NK-92 (cell line): Measurements from ENCODE around the gene SIGLEC14.
"Not testable (repeated sequence)": the region's sequence is repeated elsewhere in the genome, so short reads cannot be mapped to it uniquely, and the experiment has no call there.

Source experiments
- DNase-seq: peaks from one replicate; lab custom pipeline; 2025; ENCODE audit not compliant: unreplicated experiment; lab: John Stamatoyannopoulos, UW

The SIGLEC14 gene

GRCh38 chr19:51675911-51676565 lies 29.4 kb upstream of the SIGLEC14 start:
- DNase-seq = not testable (repeated sequence)

DNA sequence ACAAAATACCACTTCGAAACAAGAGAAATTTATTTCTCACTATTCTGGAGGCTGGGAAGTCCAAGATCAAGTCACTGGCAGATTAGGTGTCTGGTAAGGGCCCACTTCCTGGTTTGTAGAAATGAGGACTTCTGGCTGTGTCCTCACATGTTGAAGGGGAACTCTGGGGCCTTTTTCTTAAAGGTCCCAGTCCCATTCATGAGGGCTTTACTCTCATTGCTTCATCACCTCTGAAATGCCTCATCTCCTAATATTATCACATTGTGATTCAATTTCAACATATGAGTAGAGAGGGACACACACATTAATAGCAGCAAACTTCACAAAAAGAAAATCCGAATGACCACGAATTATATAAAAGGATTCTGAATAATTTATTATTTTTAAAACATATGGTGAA lies 21.6 kb upstream of the SIGLEC14 start:
- no peak for DNase-seq

GRCh38 chr19:51664997-51665396 lies 18.4 kb upstream of the SIGLEC14 start:
- no peak for DNase-seq

DNA sequence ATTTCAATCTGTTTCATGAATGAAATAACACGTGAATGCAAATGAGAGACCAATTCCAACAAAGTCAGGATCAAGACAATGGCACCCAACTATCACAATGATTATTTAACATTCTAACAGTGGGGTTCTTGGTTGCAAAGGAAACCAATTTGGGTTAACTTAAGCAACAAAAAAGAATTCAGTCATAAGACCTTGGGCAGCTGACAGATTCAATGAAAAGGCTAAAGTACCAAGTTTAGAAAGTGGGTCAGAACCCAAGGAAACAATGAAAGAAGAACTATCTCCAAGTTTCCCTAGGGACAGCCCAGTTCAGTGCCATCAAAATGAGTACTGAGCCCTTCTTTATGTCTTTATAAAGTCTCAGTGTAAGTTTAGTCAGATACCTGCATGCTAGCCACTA lies 17.5 kb upstream of the SIGLEC14 start:
- DNase-seq = no peak

GRCh38 chr19:51663650-51664049 lies 17.0 kb upstream of the SIGLEC14 start:
- no peak for DNase-seq

DNA sequence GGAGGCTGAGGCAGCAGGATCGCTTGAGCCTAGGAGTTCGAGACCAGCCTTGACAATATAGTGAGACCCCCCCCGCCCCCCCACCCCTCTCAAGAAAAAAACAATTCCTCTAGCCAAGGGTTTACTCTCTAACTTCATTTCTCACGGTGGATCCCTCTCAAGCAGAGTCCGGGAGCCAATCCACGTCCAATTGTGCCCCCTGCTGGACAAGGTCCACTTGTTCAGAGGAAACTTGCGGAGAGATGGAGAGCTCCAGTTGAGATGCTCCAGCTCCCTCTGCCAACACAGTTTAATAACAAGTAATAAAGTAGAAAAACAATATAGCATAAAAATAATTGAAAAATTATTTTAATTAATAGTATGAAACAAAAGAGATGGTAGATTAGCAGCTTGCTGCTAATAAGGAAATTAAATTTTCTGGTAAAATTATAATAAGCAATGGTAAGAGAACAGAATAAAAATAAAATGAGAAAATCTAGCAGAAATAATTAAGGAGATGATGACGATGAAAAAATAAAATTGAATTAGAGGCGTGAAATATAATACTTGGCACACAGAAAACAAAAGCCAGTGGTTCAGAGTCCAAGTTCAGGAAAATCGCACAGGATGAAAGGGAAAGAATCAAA lies 14.5 kb upstream of the SIGLEC14 start:
- no peak for DNase-seq

- DNase-seq = no peak
These were observed 8.2 kb upstream of the SIGLEC14 start for GRCh38 chr19:51654783-51655182.

- no peak for DNase-seq
These were observed 6.5 kb upstream of the SIGLEC14 start for GRCh38 chr19:51653162-51653561.

DNA sequence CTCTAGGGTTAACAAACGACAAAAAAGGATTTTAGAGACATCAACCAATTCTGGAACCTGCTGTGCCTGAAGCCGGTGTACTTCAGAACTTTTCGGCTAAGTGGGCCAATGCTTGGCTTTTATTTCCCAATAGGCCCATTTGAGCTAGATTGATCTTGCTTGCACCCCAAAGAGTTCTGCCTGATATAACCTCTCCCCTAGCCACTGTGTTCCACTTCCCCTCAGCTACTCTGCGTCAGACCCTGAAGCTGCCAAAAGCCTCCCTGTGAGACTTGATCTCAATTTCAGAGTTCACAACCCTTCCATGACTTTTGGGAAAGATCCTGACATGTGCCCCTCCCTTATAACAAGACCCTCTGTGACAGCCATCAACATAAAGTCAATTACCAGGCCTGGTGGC lies 5.6 kb upstream of the SIGLEC14 start:
- DNase-seq = no peak

DNA sequence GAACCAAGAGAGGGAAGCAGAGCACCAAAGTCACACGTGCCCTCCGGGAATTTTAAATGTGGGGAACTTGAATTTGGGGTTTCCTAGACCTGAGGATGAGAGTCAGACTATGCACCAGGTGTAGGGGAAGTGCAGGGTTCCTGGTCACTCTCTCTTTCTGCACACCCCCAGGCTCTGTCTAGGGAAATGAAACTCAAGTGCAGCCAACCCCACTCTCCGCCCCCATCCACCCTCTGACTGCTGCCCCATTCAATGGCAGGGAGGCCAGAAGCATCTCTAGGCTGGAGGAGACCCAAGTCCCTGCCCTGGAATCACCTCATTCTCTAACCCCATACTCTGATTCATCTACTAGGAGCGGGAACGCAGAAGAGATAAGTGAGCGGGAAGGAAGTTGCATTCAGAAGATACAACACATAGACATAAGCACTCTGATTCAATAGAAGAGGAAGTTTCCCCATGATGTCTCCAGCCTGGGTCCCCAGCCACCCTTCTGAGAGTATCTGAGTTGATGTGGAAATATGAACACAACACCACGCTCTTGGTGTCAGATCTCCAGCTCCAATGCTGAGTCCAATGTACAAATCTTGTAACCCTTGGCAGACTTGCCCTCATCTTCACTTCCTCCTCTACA lies 4.7 kb upstream of the SIGLEC14 start:
- DNase-seq = no peak

GRCh38 chr19:51647318-51647717 lies 693 bp upstream of the SIGLEC14 start:
- no peak for DNase-seq

GRCh38 chr19:51644636-51645271 lies 1.9 kb downstream of the SIGLEC14 start:
- DNase-seq = no peak

- no peak for DNase-seq
These were observed 5.0 kb downstream of the SIGLEC14 start for GRCh38 chr19:51641648-51642047.

DNA sequence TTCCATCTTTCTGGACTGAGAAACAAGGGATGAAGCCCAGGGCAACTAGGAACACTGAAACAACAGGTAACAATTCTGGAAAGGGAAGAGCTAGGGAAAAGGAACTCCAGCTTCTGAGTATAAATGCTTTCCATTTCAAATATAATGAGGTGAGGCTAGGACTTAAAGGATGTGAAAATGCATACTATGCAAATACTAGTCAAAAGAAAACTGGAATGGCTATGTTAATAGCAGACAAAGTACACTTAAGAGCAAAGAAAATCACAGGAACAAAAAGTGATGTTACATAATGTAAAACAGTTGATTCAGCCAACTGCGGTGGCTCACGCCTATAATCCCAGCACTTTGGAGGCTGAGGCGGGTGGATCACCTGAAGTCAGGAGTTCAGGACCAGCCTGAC lies 6.2 kb downstream of the SIGLEC14 start:
- no peak for DNase-seq

- no peak for DNase-seq
These were observed 6.7 kb downstream of the SIGLEC14 start for GRCh38 chr19:51639916-51640315.

DNA sequence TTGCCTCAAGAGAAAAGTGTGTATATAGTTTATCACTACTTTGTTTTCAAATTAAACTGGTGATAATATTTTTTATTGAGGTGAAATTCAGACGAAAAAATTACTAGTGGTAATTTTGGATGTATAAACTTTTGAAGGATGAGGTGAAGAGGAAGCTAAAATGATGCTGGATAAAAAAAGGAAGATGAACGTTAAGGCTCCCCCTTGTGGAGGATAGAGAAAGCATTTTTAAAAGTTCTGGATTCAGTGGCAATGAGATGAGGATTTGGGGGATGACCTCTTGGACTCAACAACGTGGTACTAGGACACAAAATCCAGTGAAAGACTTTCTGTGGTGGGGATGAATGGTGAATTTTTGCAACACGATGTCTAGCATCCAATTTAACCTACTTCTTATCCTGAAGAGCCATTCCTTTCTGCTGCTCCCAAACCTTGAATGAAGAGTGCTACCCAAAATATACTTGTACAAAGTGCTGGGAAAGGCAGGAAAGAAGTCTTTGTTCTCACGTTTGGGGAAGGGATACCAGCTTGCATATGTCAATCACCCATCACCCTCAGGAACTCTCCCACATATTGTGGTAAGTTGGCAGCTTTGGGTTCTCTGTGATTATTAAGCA lies 9.2 kb downstream of the SIGLEC14 start:
- no peak for DNase-seq

DNA sequence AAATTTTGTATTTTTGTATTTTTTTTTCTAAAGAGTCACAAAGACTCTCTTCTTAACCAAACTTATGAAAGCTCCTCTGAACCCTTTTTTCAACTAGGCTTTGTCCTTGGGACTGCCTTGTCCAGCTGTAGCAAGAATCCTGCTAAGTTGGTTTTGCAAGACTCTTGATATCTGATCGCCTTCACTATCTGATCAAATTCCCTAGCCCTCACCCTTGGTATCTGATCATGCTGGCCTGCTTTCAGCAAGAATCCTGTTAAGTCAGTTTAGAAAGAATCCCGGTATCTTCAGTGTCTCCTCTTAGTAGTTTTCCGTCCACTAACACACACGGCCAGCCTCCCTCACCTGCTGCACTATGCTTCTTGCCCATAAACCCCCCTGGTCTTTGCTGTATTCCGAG lies 14.5 kb downstream of the SIGLEC14 start:
- no peak for DNase-seq

- not testable (repeated sequence) for DNase-seq
These were observed 16.3 kb downstream of the SIGLEC14 start, which contains the start of gene SIGLEC5 for GRCh38 chr19:51630315-51630714. Gene SIGLEC5 (minus strand): TSS chr19:51630401. CDS start chr19:51630335, 66 bp downstream.

- DNase-seq = no peak
These were observed 18.3 kb downstream of the SIGLEC14 start for GRCh38 chr19:51628153-51628939.

- no peak for DNase-seq
These were observed 19.0 kb downstream of the SIGLEC14 start for GRCh38 chr19:51627491-51628138.
